GM19193 (cell line): Measurements from ENCODE around the gene MTX1.

Experiments used
- POLR2A ChIP-seq: IDR thresholded peaks from 4 replicates; pipeline ENCODE4 v1.6.1; 2011; ENCODE audit not compliant: insufficient read depth, insufficient read length; ENCODE audit errors: extremely low read depth

Gene MTX1

DNA sequence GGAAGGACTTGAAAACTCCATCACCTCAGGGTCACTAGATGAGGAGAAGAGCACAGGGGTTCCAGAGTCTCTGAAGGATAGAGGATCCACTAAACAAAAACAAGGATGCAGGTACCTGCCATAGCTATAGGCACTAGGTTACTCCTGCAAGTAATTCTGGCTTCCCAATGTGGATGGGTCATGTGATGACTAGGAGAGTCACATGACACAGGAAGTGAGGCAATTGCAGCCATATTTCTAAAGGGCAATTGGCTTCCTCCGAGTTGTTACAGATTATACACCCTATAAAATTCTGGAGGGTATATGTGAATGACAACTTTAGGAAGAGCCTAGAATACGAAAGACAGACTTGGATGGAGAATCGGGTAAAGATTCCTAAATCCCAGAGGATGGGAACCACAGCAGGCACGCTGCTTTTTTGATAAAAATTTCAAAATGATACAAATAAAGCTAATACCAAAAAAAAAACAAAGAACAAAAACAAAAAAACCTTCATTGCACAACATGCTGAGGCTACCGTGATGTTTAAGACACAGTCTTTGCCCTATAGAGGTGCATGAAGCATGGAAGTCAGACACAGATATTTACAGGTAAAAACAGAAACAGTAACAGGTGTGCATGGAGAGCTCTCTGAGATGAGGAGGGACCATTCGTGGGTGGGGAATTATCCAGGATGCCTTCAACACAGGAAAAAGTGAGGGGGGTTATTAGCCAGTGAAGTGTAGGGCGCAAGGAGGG lies 10.5 kb downstream of the MTX1 start:
- no peak for TF ChIP-seq POLR2A

DNA sequence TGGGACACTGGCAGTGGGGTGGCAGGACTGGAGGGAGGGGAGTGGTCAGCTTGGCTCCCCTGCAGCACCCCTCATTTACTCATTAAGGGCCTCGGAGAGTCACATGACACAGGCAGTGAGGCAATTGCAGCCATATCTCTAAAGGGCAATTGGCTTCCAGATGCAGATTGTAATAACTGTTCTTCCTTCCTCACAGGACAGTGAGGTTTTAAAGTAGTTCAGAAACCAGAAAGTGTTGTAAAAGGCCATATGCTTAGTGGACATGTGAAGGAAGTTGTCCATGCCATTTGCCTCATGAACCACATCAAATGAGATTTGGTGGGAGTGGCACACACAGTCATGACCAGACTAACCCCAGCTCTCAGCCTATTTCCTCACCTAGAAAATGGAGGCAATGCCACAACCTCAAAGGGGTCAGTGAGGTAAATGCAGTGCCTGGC lies 11.1 kb downstream of the MTX1 start:
- TF ChIP-seq POLR2A, result no peak

DNA sequence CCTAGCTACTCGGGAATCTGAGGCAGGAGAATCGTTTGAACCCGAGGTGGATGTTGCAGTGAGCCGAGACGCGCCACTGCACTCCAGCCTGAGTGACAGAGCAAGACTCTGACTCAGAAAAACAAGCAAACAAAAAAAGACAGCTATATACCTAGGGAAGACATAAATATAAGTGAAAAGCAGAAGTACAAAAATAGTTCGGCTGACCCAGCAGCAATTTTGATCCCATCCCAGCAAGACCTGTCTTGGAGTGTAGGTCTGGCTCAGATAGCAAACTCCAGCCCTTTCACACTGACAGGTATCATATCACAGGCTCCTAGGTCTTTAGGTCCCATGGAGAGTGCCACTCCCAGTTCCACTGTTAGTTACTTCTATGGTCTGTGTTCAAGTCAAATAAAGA lies 14.6 kb downstream of the MTX1 start:
- TF ChIP-seq POLR2A, result no peak

DNA sequence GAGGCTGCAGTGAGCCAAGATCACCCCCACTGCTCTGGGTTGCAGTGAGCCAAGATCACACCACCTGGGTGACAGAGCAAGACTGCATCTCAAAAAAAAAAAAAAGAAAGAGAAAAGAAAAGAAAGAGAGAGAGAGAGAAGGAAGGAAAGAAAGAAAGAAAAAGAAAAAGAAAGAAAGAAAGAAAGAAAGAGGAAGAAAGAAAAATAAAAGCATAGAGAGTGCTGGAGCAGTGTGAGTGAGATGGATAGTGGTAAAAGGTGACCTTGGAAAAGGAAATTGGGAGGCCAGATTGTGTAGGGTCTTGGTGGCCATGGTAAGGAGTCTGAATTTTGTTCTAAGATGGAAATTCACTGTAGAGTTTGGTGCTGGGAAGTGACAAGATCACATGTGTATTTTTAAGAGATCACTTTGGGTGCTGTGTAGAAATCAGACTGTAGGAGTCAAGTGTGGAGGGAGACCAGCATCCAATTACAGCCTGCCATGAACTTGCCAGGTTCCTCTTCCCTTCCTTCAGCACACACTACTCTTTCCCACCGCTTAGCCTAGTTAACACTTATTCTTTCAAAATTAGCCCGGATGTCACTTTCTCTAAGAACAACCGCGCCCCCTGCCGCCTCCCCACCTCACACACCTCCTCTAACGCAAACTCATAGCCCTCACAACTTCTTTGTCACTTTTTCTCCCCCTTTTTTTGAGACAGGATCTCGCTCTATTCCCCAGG lies 17.9 kb downstream of the MTX1 start:
- no peak for TF ChIP-seq POLR2A

DNA sequence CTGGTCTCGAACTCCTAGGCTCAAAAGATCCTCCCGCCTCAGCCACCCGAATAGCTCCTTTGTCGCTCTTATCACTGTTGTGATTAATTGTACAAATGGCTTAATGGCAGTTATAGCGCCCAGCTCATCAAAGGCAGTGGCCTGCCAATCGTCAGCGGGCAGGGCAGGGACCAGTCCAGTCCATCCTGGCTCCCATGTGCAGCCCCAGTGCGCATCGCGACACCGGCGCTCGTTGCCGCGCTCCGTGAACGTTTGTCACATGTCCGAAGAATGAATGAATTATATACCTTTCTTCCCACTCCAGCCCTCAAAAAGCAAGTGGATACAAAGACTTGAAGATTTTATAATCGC lies 18.4 kb downstream of the MTX1 start:
- TF ChIP-seq POLR2A, result no peak

DNA sequence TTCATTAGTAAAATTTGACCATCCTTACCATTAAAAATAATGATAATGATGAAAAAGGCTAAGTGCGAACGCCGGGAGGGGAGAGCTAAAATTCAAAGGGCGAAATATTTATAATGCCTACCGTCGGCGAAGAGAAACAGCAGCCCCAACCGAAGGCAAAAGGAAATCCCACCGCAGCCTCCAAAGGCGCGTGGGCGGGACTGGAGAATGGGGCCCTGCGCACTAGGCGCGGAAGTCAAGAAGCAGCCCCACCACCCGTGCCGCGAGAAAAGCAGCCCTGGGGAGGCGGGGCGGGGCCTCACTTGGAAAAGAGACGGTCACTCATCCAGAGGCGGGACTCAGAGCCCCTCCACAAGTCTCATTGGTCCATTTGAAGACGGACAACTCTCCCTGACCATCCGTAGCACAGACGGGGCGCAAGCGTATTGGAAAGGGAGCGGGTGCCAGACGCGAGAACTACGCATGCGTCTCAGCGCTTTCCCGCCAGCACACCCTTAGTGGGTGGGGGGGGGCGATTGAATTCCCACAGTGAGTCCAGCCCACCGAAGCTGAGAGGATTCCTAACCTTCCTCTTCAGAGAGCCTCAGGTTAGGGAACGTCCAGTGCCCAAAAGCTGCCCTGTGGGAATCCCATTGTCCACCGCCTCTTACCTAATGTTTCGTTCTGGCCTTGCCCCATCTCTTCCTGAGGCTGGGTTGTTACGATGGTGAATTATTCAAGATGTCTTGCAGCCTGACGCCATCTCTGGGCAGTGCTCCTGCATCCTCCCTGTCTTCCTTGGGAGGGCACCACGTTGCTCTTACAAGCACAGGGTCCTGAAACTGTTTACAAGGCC lies 19.0 kb downstream of the MTX1 start:
- peak; percentile 93 for TF ChIP-seq POLR2A

DNA sequence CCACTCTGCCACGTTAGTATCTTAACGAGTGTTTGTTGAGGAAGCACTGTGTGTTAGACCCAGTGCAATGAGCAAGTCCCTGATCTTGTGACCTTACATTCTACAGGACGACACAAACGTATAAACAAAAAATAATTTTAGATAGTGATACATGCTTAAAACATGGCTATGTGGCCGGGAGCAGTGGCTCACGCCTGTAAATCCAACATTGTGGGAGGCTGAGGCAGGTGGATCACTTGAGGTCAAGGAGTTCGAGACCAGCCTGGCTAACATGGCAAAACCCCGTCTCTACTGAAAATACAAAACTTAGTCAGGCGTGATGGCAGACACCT lies 19.6 kb downstream of the MTX1 start:
- no peak for TF ChIP-seq POLR2A

DNA sequence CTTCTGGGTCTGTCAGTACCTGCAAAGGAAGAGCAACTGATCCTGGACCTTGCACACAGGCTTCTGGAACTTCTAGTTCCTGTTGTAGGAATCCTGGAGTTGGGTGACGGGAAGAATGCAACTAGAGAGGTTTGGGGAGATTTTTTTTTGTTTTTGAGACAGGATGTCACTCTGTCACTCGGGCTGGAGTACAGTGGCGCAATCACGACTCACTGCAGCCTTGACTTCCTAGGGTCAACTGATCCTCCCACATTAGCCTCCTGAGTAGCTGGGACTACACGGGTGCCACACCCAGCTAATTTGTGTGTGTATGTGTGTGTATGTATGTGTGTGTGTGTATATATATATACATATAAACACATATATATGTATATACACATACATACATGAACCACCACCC lies 28.0 kb downstream of the MTX1 start:
- no peak for TF ChIP-seq POLR2A

DNA sequence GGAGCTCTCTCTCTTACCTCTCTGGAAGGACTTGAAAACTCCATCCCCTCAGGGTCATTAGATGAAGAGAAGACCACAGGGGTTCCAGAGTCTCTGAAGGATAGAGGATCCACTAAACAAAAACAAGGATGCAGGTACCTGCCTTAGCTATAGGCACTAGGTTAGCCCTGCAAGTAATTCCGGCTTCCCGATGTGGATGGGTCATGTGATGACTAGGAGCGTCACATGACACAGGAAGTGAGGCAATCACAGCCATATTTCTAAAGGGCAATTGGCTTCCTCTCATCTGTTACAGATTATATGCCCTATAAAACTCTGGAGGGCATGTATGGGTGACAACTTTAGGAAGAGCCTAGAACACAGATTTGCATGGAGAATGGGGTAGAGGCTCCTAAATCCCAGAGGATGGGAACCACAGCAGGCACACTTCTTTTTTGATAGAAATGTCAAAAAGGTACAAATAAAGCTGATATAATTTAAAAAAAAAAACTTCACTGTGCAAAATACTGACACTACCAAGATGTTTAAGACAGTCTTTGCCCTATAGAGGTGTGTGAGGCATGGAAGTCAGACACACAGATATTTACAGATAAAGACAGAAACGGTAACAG lies 32.7 kb downstream of the MTX1 start:
- no peak for TF ChIP-seq POLR2A

DNA sequence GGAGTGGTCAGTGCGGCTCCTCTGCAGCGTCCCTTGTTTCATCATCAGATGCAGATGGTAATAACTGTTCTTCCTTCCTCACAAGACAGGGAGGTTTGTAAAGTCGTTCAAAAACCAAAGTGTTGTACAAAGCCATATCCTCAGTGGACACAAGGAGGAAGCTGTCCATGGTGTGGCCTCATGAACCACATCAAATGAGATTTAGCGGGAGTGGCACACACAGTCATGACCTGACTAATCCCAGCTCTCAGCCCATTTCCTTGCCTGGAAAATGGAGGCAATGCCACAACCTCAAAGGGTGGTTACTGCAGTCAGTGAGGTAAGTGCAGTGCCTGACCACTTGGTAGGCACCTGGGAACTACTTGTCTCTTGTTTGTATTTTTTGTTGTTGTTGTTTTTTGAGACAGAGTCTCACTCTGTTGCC lies 33.4 kb downstream of the MTX1 start:
- TF ChIP-seq POLR2A, result no peak

DNA sequence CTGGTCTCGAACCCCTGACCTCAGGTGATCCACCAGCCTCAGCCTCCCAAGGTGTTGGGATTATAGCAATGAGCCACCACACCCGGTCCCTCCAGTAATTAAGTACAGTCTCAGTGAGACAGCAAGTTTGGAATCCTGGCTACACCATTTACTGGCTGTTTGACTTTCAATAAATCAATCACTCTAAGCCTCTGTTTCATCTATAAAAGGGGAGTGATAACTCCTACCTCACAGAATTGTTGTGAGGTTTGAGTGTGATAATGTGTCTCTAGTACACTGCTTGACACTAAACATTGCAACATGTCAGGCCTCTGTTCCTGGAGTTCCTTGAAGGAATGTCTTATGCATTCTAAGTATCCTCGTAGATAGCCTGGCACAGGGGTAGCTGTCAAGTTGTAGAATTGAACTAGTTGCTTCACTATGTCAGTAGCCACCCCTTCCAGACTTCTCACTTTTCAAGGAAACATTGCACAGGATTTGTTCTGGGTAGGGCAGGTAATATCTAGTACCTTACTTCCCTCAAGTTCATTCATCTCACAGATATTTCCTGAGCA lies 34.4 kb downstream of the MTX1 start:
- TF ChIP-seq POLR2A, result no peak

DNA sequence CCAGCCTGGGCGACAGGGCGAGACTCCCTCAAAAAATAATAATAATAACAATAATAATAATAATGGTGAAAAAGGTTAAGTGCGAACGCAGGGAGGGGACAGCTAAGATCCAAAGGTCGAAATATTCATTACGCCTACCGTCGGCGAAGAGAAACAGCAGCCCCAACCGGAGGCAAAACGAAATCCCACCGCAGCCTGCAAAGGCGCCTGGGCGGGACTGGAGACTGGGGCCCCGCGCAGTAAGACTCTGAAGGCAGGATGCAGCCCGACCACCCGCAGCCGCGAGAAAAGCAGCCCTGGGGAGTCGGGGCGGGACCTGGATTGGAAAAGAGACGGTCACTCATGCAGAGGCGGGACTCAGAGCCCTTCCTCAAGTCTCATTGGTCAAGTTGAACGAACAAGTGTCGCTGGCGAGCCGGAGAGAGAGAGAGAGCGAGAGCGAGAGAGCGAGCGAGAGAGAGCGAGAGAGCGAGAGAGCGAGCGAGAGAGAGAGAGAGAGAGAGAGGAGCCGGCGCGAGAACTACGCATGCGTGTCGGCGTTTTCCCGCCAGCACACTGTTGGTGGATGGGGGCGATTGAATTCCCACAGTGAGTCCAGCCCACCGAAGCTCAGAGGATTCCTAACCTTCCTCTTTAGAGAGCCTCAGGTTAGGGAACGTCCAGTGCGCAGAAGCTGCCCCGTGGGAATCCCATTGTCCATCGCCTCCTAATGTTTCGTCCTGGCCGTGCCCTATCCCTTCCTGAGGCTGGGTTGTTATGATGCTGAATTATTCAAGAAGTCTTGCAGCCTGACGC lies 36.1 kb downstream of the MTX1 start:
- peak; percentile 92 for TF ChIP-seq POLR2A

DNA sequence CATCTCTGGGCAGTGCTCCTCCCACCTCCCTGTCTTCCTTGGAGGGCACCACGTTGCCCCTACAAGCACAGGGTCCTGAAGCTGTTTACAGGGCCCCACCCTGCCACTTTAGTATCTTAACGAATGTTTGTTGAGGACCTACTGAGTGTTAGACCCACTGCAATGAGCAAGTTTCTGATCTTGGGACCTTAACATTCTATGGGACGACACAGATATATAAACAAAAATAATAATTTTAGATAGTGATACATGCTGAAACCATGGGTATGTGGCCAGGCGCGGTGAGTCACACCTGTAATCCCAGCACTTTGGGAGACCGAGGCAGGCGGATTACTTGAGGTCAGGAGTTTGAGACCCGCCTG lies 36.6 kb downstream of the MTX1 start:
- no peak for TF ChIP-seq POLR2A
